Hepatic stellate cell (primary cell): Measurements from ENCODE around the gene WWOX.

Source experiments
- DNase-seq: peaks from one replicate; pipeline ENCODE4 v3.0.0; 2011; ENCODE audit warnings: low spot score

The WWOX gene

GRCh38 chr16:78620291-78620690 lies 520.8 kb downstream of the WWOX start:
- no peak for DNase-seq

- no peak for DNase-seq
These were observed 524.3 kb downstream of the WWOX start for GRCh38 chr16:78623796-78624195.

- no peak for DNase-seq
These were observed 524.9 kb downstream of the WWOX start for GRCh38 chr16:78624366-78624765.

GRCh38 chr16:78628461-78629045 lies 529.1 kb downstream of the WWOX start:
- DNase-seq: peak; percentile 19

- DNase-seq: no peak
These were observed 529.7 kb downstream of the WWOX start for GRCh38 chr16:78629173-78629572.

- DNase-seq: no peak
These were observed 530.6 kb downstream of the WWOX start for GRCh38 chr16:78630102-78630501.

- no peak for DNase-seq
These were observed 534.1 kb downstream of the WWOX start for GRCh38 chr16:78633551-78633950.

- no peak for DNase-seq
These were observed 536.4 kb downstream of the WWOX start for GRCh38 chr16:78635807-78636206.

- DNase-seq: no peak
These were observed 538.9 kb downstream of the WWOX start for GRCh38 chr16:78638371-78638770.

GRCh38 chr16:78639775-78640174 lies 540.3 kb downstream of the WWOX start:
- DNase-seq: no peak

- no peak for DNase-seq
These were observed 541.4 kb downstream of the WWOX start for GRCh38 chr16:78640886-78641285.

GRCh38 chr16:78641433-78641832 lies 542.0 kb downstream of the WWOX start:
- no peak for DNase-seq

GRCh38 chr16:78642621-78643285 lies 543.3 kb downstream of the WWOX start:
- no peak for DNase-seq

GRCh38 chr16:78645657-78646056 lies 546.2 kb downstream of the WWOX start:
- no peak for DNase-seq

- DNase-seq: no peak
These were observed 547.6 kb downstream of the WWOX start for GRCh38 chr16:78647019-78647418.

GRCh38 chr16:78647491-78647890 lies 548.0 kb downstream of the WWOX start:
- DNase-seq: no peak

GRCh38 chr16:78648517-78648916 lies 549.1 kb downstream of the WWOX start:
- DNase-seq: no peak

GRCh38 chr16:78650339-78651074 lies 551.1 kb downstream of the WWOX start:
- no peak for DNase-seq

GRCh38 chr16:78654929-78655328 lies 555.5 kb downstream of the WWOX start:
- DNase-seq: no peak

- no peak for DNase-seq
These were observed 556.1 kb downstream of the WWOX start for GRCh38 chr16:78655331-78656113.

GRCh38 chr16:78656887-78657286 lies 557.4 kb downstream of the WWOX start:
- DNase-seq: no peak

- DNase-seq: no peak
These were observed 559.8 kb downstream of the WWOX start for GRCh38 chr16:78659216-78659615.
